Karpas-422 (cell line): Measurements from ENCODE around the gene NDUFS8. TPM values are rescaled to one million over a fixed set of nuclear protein-coding genes. Genes with fewer than 3 reads are reported as not detected.
A peak's percentile ranks its signal among the peaks of the same experiment; 100 is the strongest.
"Not testable (repeated sequence)": the region's sequence is repeated elsewhere in the genome, so short reads cannot be mapped to it uniquely, and the experiment has no call there.

Experiments used
- DNase-seq: peaks from one replicate; pipeline ENCODE4 v3.0.0-alpha.2; 2015
- H2AFZ ChIP-seq: fragments of 200-600 bp; sonication (generic); 2 replicates; pipeline ENCODE4 v1.6.1; 2014; ENCODE audit warnings: antibody characterized with exemption, low read length, mixed read lengths
- H3K27ac ChIP-seq: fragments of 200-600 bp; sonication (generic); 2 replicates; pipeline ENCODE4 v1.5.1; 2014; ENCODE audit warnings: mild to moderate bottlenecking, low read length, moderate library complexity
- H3K27me3 ChIP-seq: fragments of 200-600 bp; sonication (generic); 2 replicates; pipeline ENCODE4 v1.6.1; 2014; ENCODE audit warnings: low read length, mixed read lengths
- H3K36me3 ChIP-seq: fragments of 200-600 bp; sonication (generic); 2 replicates; pipeline ENCODE4 v1.6.1; 2014; ENCODE audit warnings: low read length, mixed read lengths; ENCODE audit not compliant: insufficient read depth
- H3K4me1 ChIP-seq: fragments of 200-600 bp; sonication (generic); 2 replicates; pipeline ENCODE4 v1.6.1; 2014; ENCODE audit warnings: mild to moderate bottlenecking, low read length, mixed read lengths
- H3K4me2 ChIP-seq: fragments of 200-600 bp; sonication (generic); 2 replicates; pipeline ENCODE4 v1.6.1; 2014; ENCODE audit warnings: low read length, low read depth, mild to moderate bottlenecking; ENCODE audit not compliant: poor library complexity, severe bottlenecking
- H3K4me3 ChIP-seq: fragments of 200-600 bp; sonication (generic); 2 replicates; pipeline ENCODE4 v1.5.1; 2014; ENCODE audit warnings: mild to moderate bottlenecking, antibody characterized with exemption, low read length, mixed read lengths
- H3K79me2 ChIP-seq: fragments of 200-600 bp; sonication (generic); 2 replicates; pipeline ENCODE4 v1.6.1; 2014; ENCODE audit warnings: mild to moderate bottlenecking, low read length, mixed read lengths
- H3K9ac ChIP-seq: fragments of 200-600 bp; sonication (generic); 2 replicates; pipeline ENCODE4 v1.6.0; 2014; ENCODE audit warnings: low read length
- H3K9me2 ChIP-seq: fragments of 200-600 bp; sonication (generic), shearing (Covaris generic); replicated peaks from 2 replicates; pipeline ENCODE4 v1.6.0; 2014; ENCODE audit warnings: mild to moderate bottlenecking, low read length, moderate library complexity; ENCODE audit not compliant: insufficient read depth
- H3K9me3 ChIP-seq: fragments of 300-700, 200-600 bp; sonication (generic); 2 replicates; pipeline ENCODE4 v1.6.1; 2014; ENCODE audit warnings: low read length, mixed read lengths
- H4K20me1 ChIP-seq: fragments of 200-600 bp; sonication (generic); 2 replicates; pipeline ENCODE4 v1.6.1; 2014; ENCODE audit warnings: mild to moderate bottlenecking, antibody characterized with exemption, low read length, low read depth; ENCODE audit not compliant: insufficient read depth
- total RNA-seq: library from RNA; depleted of rRNA; stranded (reverse); fragments of >200 nt; shearing (Covaris generic); gene quantifications from 2 replicates; pipeline ENCODE4 v1.2.3, GENCODE V29; 2014; ENCODE audit warnings: low replicate concordance; rRNA removed

The NDUFS8 gene
- 159 and 231 TPM in 2 replicates for total RNA-seq

DNA sequence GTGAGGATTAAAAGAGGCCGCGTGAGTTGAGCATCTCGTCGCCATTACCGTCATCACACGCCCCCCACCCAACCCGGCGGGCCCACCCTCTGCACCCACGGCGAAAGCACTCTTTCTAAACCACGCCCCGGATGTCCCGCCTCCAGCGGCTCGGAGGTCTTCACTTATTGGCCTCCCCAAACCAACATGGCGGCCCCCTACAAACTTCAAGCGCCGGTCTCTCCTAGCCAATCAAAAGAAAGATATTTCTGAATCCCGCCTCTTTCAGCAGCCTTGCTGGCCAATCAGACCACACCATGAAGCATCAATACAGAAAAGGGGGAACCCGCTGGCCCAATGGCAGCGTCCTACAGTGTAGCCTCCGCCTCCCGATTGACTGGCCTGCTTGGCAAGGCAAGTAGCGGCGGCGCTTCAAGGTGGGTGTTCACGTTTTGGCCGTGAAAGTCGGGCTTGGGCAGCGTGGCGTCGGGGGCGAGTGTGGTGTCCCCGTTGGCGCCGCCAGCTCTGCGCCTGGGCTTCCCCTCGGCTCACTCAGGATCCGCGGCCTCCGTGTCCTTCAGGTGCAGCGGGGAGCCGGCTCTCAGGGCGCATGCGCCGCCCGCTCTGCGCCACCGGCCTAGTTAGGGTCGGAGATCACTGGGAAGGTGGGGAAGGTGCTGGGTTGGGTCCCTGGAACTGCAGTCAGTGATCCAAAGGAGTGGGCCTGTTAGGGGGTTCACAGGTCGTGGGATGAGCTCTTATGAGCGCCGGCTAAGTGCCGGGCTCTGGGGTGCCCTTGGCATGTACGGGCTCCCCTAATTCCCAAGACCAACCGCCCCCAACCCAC is at the start of gene NDUFS8:
Gene NDUFS8 (plus strand): TSS at position 364 of the 826 bp plus-strand sequence. CDS start 1,471 bp downstream, outside the sequence.
- Histone ChIP-seq H3K36me3 (peaks cover 9% of the 10 kb centered on the region), H2AFZ (no peak within 1 kb of the TSS; the same call in 1 of the 2 replicates), H3K9me2 (no peaks in the 10 kb centered on the region), H3K27me3 (no peaks in the 10 kb centered on the region), H3K9me3 (no peaks in the 10 kb centered on the region), H3K4me2 (peak within 1 kb of the TSS; percentile 86), H3K4me3 (peak within 1 kb of the TSS; percentile 74), H3K79me2 (peaks cover 35% of the 10 kb centered on the region), H3K4me1 (peaks cover 24% of the 10 kb centered on the region), H4K20me1 (no peaks in the 10 kb centered on the region), H3K9ac (peak within 1 kb of the TSS; percentile 84), H3K27ac (peak within 1 kb of the TSS; percentile 31; the same call in 1 of the 2 replicates)
- peak; percentile 99 for DNase-seq

DNA sequence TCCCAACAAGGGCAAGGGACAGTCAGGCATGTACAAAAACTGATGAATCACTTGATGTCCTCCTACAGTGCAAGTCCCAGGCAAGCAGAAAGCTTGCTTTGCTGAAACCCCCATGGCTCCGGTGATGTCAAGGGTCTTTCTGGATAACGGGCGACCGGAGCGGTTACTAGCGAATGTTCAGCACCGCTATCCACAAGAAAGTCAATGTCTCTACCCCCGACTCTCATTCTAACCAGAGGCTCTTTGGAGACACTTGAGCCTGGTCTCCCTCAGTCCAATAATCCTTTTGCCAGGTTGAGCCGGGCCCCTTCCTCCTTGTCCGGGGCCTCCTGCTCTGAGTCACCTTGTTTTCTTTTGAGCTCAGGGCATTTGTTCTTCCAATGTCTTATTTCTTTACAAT is 49.3 kb upstream of the NDUFS8 start:
- DNase-seq, H3K27me3 ChIP-seq, H3K9me3 ChIP-seq, H3K79me2 ChIP-seq, H3K9ac ChIP-seq, H3K4me1 ChIP-seq, H3K9me2 ChIP-seq, H3K4me3 ChIP-seq, H2AFZ ChIP-seq, H3K4me2 ChIP-seq, H3K36me3 ChIP-seq, H4K20me1 ChIP-seq, H3K27ac ChIP-seq: not testable (repeated sequence)

- not testable (repeated sequence) for H2AFZ ChIP-seq, H3K9ac ChIP-seq, H3K27ac ChIP-seq, H4K20me1 ChIP-seq, H3K9me2 ChIP-seq, DNase-seq, H3K79me2 ChIP-seq, H3K9me3 ChIP-seq, H3K4me1 ChIP-seq, H3K36me3 ChIP-seq, H3K4me2 ChIP-seq, H3K4me3 ChIP-seq, H3K27me3 ChIP-seq
These were observed 48.1 kb upstream of the NDUFS8 start for GRCh38 chr11:67982255-67982857.

DNA sequence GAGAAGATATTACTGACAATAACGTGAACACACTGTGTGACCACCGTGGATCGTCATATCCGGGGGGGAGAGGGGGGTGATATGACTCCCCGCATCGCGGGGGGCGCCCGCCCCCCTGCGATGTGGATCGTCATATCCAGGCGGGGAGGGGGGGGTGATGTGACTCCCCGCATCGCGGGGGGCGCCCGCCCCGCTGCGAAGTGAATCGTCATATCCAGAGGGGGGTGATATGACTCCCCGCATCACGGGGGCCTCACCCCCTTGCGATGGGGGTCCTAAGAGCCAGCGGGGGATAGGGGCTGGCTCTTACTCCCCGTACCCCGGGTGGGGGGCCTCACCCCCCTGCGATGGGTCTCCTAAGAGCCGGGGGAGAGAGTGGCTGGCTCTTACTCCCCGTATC is 46.5 kb upstream of the NDUFS8 start:
- H3K27ac ChIP-seq = no peak overlapping the region
- no peaks in the 10 kb centered on the region for H3K9me3 ChIP-seq
- no peak for DNase-seq
- H2AFZ ChIP-seq = no peak overlapping the region
- no peak overlapping the region for H3K4me3 ChIP-seq
- no peaks in the 10 kb centered on the region for H3K36me3 ChIP-seq
- H3K79me2 ChIP-seq = no peaks in the 10 kb centered on the region
- H3K9me2 ChIP-seq = no peaks in the 10 kb centered on the region
- no peaks in the 10 kb centered on the region for H3K27me3 ChIP-seq
- H3K4me2 ChIP-seq = no peak overlapping the region
- H4K20me1 ChIP-seq = no peaks in the 10 kb centered on the region
- no peak overlapping the region for H3K9ac ChIP-seq
- H3K4me1 ChIP-seq = no peaks in the 10 kb centered on the region

DNA sequence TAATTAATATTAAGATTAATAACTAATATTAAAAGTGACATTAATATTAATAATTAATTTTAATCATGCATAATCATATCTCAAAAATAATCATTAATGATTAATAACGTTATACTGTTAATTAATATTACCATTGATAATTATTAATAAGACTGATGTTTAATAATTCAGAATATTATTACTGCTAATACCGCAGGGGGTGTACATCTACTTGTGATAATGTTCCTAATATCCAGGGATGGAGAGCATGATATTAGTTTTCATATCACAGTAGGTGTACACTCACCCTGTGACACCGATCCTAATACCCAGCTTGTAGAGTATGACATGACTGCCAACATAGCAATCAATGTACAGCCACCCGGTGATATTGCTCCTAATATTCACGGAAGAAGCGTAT is 45.2 kb upstream of the NDUFS8 start:
- not testable (repeated sequence) for H2AFZ ChIP-seq, H3K4me3 ChIP-seq, H3K27me3 ChIP-seq, H3K9me2 ChIP-seq, H3K9me3 ChIP-seq, H3K4me2 ChIP-seq, H4K20me1 ChIP-seq, H3K4me1 ChIP-seq, H3K36me3 ChIP-seq, DNase-seq, H3K79me2 ChIP-seq, H3K27ac ChIP-seq, H3K9ac ChIP-seq

GRCh38 chr11:67990546-67991346 is 39.7 kb upstream of the NDUFS8 start:
- DNase-seq = not testable (repeated sequence)

DNA sequence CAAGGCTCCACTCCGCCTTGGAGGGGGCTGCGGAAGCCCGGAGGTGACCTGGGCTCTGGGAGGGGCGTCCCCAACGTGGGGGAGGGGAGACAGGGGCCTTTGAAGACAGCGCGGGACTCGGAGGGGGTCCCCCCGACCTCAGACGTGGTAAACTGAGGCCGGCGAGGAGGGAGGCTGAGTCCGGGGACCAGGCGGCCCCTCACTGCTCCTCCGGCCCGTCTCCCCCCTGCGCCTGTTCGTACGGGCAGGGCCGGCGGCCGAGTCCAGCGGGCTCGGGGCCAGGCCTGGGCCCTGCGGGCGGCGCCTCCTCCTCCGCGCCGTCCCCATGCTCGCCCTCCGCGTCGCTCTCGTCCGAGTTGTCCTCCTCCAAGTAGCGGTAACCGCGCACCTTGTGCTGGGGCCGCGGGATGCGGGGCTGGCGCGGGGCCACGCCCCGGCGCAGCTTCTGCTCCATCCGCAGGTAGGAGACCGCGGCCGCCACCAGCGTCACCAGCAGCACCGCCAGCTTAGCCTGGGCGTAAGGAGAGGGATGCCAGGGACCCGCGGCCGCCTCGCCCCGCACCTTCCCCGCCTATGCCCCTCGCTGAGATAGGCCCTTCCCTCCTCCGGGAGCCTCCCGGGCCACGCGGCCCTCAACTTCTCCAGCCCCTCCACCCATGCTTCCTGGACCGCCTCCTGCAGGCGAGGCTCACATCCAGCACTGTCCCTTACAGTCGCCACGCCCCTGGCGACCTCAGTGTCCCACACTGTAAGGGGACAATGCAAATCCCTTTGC is 38.9 kb upstream of the NDUFS8 start:
- not testable (repeated sequence) for DNase-seq, H2AFZ ChIP-seq, H3K9me2 ChIP-seq, H3K27me3 ChIP-seq, H3K4me2 ChIP-seq, H3K9me3 ChIP-seq, H3K4me3 ChIP-seq, H3K36me3 ChIP-seq, H3K9ac ChIP-seq, H3K4me1 ChIP-seq, H3K79me2 ChIP-seq, H4K20me1 ChIP-seq, H3K27ac ChIP-seq

More at GRCh38 chr11:67990546-67991346, 39.7 kb upstream of the NDUFS8 start:
- H3K79me2 ChIP-seq, H3K27me3 ChIP-seq, H4K20me1 ChIP-seq, H3K9me2 ChIP-seq, H3K36me3 ChIP-seq, H3K4me1 ChIP-seq, H3K9me3 ChIP-seq, H3K4me3 ChIP-seq, H3K4me2 ChIP-seq, H2AFZ ChIP-seq, H3K27ac ChIP-seq, H3K9ac ChIP-seq: not testable (repeated sequence)
